GM23338 (cell line): ENCODE measurements around the gene CCDC187. TPM values are rescaled to one million over a fixed set of nuclear protein-coding genes. Genes with fewer than 3 reads are reported as not detected.
A peak's percentile ranks its signal among the peaks of the same experiment; 100 is the strongest.

Source experiments
- ATAC-seq: fragments of 200-7000 bp; cut with Tn5 transposase; 3 replicates; pipeline ENCODE4 v1.9.1; 2020
- DNase-seq: peaks from one replicate; pipeline ENCODE4 v3.0.0-alpha.2; 2015; ENCODE audit warnings: low spot score
- H2AFZ ChIP-seq: fragments of 200-600 bp; sonication (generic); 2 replicates; pipeline ENCODE4 v1.8.0; 2016; ENCODE audit warnings: antibody characterized with exemption, mild to moderate bottlenecking, moderate library complexity
- H3F3A ChIP-seq: fragments of 200-600 bp; sonication (generic); replicated peaks from 2 replicates; pipeline ENCODE4 v1.8.0; 2017; ENCODE audit warnings: antibody characterized with exemption, mixed run types, low read depth
- H3K27ac ChIP-seq: fragments of 200-600 bp; sonication (generic); 2 replicates; pipeline ENCODE4 v1.6.1; 2016; ENCODE audit warnings: low read depth
- H3K27me3 ChIP-seq: fragments of 200-600 bp; sonication (generic); 2 replicates; pipeline ENCODE4 v1.8.0; 2016; ENCODE audit warnings: mild to moderate bottlenecking, mixed run types, moderate library complexity; ENCODE audit not compliant: insufficient read depth
- H3K36me3 ChIP-seq: fragments of 200-600 bp; sonication (generic); 2 replicates; pipeline ENCODE4 v1.8.0; 2016; ENCODE audit warnings: mild to moderate bottlenecking; ENCODE audit not compliant: insufficient read depth
- H3K4me1 ChIP-seq: fragments of 200-600 bp; sonication (generic); 2 replicates; pipeline ENCODE4 v1.8.0; 2016; ENCODE audit warnings: mild to moderate bottlenecking, moderate library complexity; ENCODE audit not compliant: insufficient read depth
- H3K4me2 ChIP-seq: fragments of 200-600 bp; sonication (generic); 2 replicates; pipeline ENCODE4 v1.7.1; 2017; ENCODE audit warnings: mixed run types
- H3K4me3 ChIP-seq: fragments of 200-600 bp; sonication (generic); 2 replicates; pipeline ENCODE4 v1.6.1; 2016; ENCODE audit warnings: mixed run types
- H3K79me2 ChIP-seq: fragments of 200-600 bp; sonication (generic); replicated peaks from 2 replicates; pipeline ENCODE4 v1.8.0; 2017; ENCODE audit warnings: mild to moderate bottlenecking; ENCODE audit not compliant: insufficient read depth
- H3K9me2 ChIP-seq: fragments of 200-600 bp; sonication (generic); 2 replicates; pipeline ENCODE4 v1.8.0; 2017; ENCODE audit not compliant: insufficient read depth
- H4K20me1 ChIP-seq: fragments of 200-600 bp; sonication (generic); replicated peaks from 2 replicates; pipeline ENCODE4 v1.8.0; 2017; ENCODE audit warnings: mild to moderate bottlenecking; ENCODE audit not compliant: insufficient read depth
- H3K27ac Mint-ChIP-seq: 2 replicates; pipeline ENCODE4 v1.8.0; 2020; ENCODE audit warnings: inconsistent platforms, mild to moderate bottlenecking, moderate library complexity, mixed read lengths
- H3K27me3 Mint-ChIP-seq: 3 replicates; pipeline ENCODE4 v1.8.0; 2022; ENCODE audit warnings: low read depth, mild to moderate bottlenecking, moderate library complexity, mixed read lengths, inconsistent platforms; ENCODE audit not compliant: insufficient read depth, poor library complexity
- H3K36me3 Mint-ChIP-seq: 3 replicates; pipeline ENCODE4 v1.8.0; 2021; ENCODE audit warnings: low read depth, mild to moderate bottlenecking, inconsistent platforms, moderate library complexity, mixed read lengths
- H3K4me1 Mint-ChIP-seq: 3 replicates; pipeline ENCODE4 v1.8.0; 2020; ENCODE audit warnings: mild to moderate bottlenecking, inconsistent platforms, mixed read lengths
- H3K4me3 Mint-ChIP-seq: 3 replicates; pipeline ENCODE4 v1.8.0; 2021; ENCODE audit warnings: moderate library complexity, mild to moderate bottlenecking, inconsistent platforms, mixed read lengths
- H3K9me3 Mint-ChIP-seq: 3 replicates; pipeline ENCODE4 v1.8.0; 2020; ENCODE audit warnings: moderate library complexity, mild to moderate bottlenecking, inconsistent platforms, mixed read lengths
- ETS1 ChIP-seq: IDR thresholded peaks from 2 replicates; pipeline ENCODE4 v1.6.1; 2016; ENCODE audit warnings: antibody characterized with exemption
- EZH2phosphoT487 ChIP-seq: fragments of 200-600 bp; sonication (generic); IDR thresholded peaks from one replicate; pipeline ENCODE4 v1.8.1; 2018; ENCODE audit warnings: antibody characterized with exemption; ENCODE audit not compliant: unreplicated experiment
- JUNB ChIP-seq: IDR thresholded peaks from one replicate; pipeline ENCODE4 v1.6.1; 2016; ENCODE audit warnings: antibody characterized with exemption; ENCODE audit not compliant: unreplicated experiment
- STAT1 ChIP-seq: IDR thresholded peaks from one replicate; pipeline ENCODE4 v1.6.1; 2016; ENCODE audit warnings: antibody characterized with exemption; ENCODE audit not compliant: unreplicated experiment
- polyA plus RNA-seq: library from polyadenylated mRNA; unstranded; fragments of >200 nt; fragmentation: Nextera tagmentation; extraction: Ambion mirVana; gene quantifications from 2 replicates; pipeline ENCODE4 v1.2.1, GENCODE V29; 2016
- total RNA-seq: library from RNA; depleted of rRNA; stranded (reverse); fragments of >200 nt; shearing (Covaris generic); gene quantifications from 2 replicates; pipeline ENCODE4 v1.2.3, GENCODE V29; 2014
- TF ChIP-seq, protein P1 (sequence below): fragments of 250-450 bp; sonication (Bioruptor Pico); IDR thresholded peaks from 2 replicates; pipeline ENCODE4 v1.5.0; 2020; ENCODE audit warnings: mild to moderate bottlenecking, moderate library complexity

CCDC187 gene
- total and polyA plus RNA-seq, 2 experiments from 2014 or later = 0.14 TPM; not detected in 1

DNA sequence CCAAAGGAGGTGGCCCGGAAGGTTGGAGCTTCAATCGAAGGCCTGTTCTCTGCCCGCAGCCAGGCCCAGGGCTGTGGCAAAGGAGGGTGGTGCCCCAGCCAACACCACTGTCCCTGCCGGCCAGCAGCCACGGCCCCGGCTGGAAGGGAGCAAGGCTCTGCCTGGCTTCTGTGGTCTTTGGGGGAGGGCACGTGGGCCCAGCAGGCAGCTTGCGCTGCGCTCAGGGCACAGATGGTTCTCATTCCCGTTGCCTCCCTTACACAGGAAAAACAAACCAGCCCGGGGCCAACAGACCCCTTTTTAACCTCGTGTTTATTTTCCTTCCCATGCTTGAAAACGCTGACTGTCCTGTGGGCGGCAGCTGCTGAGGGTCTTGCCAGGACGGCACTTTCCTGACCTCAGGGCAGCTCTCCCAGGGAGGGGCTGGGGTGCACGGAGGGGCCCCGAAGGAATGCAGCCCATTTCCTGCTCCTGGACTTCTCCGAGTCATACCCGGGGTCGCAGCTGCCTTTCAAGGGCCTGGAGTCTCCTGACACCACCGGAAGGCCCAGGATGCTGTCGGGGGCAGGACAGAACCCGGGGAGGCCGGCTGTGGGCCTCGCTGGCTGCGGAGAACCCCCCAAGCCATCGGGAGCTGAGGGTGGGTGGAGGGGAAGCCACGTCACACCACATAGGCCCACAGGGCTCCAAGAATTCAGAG is 22.3 kb upstream of the CCDC187 start:
- Mint-ChIP-seq H3K9me3 (no peaks in the 10 kb centered on the region), H3K27me3 (peaks cover 11% of the 10 kb centered on the region), H3K36me3 (no peaks in the 10 kb centered on the region), H3K27ac (peak overlapping the region; percentile 86), H3K4me3 (0 out of 3 replicates have a peak overlapping the region, but pooled peaks have one; percentile 68), H3K4me1 (peaks cover 8% of the 10 kb centered on the region)
- H3K36me3 ChIP-seq = no peaks in the 10 kb centered on the region
- H3K4me3 ChIP-seq = peak overlapping the region; percentile 43; the same call in 1 of the 2 replicates
- peaks cover 17% of the 10 kb centered on the region for H3K4me1 ChIP-seq
- peak overlapping the region; percentile 85 for H2AFZ ChIP-seq
- TF ChIP-seq STAT1 (no peak), ETS1 (peak; percentile 44; the same call in 1 of the 2 replicates)
- no peaks in the 10 kb centered on the region for H4K20me1 ChIP-seq
- no peaks in the 10 kb centered on the region for H3K27me3 ChIP-seq
- peak; percentile 70 for DNase-seq
- 0 out of 2 replicates have a peak, but pooled peaks cover 3% of the 10 kb centered on the region for H3F3A ChIP-seq
- peak; percentile 11 for ATAC-seq
- peak overlapping the region; percentile 84 for H3K27ac ChIP-seq
- H3K9me2 ChIP-seq = no peaks in the 10 kb centered on the region
- H3K79me2 ChIP-seq = no peaks in the 10 kb centered on the region; the same call in 1 of the 2 replicates
- H3K4me2 ChIP-seq = peak overlapping the region; percentile 75

- H3K27ac ChIP-seq = no peak overlapping the region
- no peak overlapping the region for H3K4me3 ChIP-seq
- Mint-ChIP-seq H3K9me3 (no peaks in the 10 kb centered on the region), H3K27ac (no peak overlapping the region), H3K36me3 (no peaks in the 10 kb centered on the region), H3K27me3 (peaks cover 10% of the 10 kb centered on the region), H3K4me1 (peaks cover 8% of the 10 kb centered on the region), H3K4me3 (no peak overlapping the region)
- no peaks in the 10 kb centered on the region for H3K27me3 ChIP-seq
- no peak for DNase-seq
- TF ChIP-seq EZH2phosphoT487 (no peak), STAT1 (no peak), JUNB (no peak)
- TF ChIP-seq, protein P1, sequence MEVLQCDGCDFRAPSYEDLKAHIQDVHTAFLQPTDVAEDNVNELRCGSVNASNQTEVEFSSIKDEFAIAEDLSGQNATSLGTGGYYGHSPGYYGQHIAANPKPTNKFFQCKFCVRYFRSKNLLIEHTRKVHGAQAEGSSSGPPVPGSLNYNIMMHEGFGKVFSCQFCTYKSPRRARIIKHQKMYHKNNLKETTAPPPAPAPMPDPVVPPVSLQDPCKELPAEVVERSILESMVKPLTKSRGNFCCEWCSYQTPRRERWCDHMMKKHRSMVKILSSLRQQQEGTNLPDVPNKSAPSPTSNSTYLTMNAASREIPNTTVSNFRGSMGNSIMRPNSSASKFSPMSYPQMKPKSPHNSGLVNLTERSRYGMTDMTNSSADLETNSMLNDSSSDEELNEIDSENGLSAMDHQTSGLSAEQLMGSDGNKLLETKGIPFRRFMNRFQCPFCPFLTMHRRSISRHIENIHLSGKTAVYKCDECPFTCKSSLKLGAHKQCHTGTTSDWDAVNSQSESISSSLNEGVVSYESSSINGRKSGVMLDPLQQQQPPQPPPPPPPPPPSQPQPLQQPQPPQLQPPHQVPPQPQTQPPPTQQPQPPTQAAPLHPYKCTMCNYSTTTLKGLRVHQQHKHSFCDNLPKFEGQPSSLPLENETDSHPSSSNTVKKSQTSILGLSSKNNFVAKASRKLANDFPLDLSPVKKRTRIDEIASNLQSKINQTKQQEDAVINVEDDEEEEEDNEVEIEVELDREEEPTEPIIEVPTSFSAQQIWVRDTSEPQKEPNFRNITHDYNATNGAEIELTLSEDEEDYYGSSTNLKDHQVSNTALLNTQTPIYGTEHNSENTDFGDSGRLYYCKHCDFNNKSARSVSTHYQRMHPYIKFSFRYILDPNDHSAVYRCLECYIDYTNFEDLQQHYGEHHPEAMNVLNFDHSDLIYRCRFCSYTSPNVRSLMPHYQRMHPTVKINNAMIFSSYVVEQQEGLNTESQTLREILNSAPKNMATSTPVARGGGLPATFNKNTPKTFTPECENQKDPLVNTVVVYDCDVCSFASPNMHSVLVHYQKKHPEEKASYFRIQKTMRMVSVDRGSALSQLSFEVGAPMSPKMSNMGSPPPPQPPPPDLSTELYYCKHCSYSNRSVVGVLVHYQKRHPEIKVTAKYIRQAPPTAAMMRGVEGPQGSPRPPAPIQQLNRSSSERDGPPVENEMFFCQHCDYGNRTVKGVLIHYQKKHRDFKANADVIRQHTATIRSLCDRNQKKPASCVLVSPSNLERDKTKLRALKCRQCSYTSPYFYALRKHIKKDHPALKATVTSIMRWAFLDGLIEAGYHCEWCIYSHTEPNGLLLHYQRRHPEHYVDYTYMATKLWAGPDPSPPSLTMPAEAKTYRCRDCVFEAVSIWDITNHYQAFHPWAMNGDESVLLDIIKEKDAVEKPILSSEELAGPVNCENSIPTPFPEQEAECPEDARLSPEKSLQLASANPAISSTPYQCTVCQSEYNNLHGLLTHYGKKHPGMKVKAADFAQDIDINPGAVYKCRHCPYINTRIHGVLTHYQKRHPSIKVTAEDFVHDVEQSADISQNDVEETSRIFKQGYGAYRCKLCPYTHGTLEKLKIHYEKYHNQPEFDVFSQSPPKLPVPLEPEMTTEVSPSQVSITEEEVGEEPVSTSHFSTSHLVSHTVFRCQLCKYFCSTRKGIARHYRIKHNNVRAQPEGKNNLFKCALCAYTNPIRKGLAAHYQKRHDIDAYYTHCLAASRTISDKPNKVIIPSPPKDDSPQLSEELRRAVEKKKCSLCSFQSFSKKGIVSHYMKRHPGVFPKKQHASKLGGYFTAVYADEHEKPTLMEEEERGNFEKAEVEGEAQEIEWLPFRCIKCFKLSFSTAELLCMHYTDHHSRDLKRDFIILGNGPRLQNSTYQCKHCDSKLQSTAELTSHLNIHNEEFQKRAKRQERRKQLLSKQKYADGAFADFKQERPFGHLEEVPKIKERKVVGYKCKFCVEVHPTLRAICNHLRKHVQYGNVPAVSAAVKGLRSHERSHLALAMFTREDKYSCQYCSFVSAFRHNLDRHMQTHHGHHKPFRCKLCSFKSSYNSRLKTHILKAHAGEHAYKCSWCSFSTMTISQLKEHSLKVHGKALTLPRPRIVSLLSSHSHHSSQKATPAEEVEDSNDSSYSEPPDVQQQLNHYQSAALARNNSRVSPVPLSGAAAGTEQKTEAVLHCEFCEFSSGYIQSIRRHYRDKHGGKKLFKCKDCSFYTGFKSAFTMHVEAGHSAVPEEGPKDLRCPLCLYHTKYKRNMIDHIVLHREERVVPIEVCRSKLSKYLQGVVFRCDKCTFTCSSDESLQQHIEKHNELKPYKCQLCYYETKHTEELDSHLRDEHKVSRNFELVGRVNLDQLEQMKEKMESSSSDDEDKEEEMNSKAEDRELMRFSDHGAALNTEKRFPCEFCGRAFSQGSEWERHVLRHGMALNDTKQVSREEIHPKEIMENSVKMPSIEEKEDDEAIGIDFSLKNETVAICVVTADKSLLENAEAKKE = no peak
- ATAC-seq = no peak
- H3F3A ChIP-seq = 0 out of 2 replicates have a peak, but pooled peaks cover 3% of the 10 kb centered on the region
- no peaks in the 10 kb centered on the region for H3K9me2 ChIP-seq
- peaks cover 17% of the 10 kb centered on the region for H3K4me1 ChIP-seq
- no peaks in the 10 kb centered on the region for H3K36me3 ChIP-seq
- H4K20me1 ChIP-seq = no peaks in the 10 kb centered on the region
- no peak overlapping the region for H3K4me2 ChIP-seq
- H2AFZ ChIP-seq = no peak overlapping the region
- H3K79me2 ChIP-seq = no peaks in the 10 kb centered on the region; the same call in 1 of the 2 replicates
These were observed 21.5 kb upstream of the CCDC187 start for GRCh38 chr9:136325358-136325757.
